Natural killer cell (primary cell): Measurements from ENCODE around the gene CD63. TPM values are rescaled to one million over a fixed set of nuclear protein-coding genes. Genes with fewer than 3 reads are reported as not detected.

Experiments
- ATAC-seq, 3 donors: fragments of 150-1000 bp in 2 of 3; fragments of 200-7000 bp in 1 of 3; cut with Tn5 transposase; 1 replicate in 1 of 3; 2 replicates in 2 of 3; pipeline ENCODE4 v1.10.0; 2021; ENCODE audit warnings: mild to moderate bottlenecking in 2 of 3, moderate library complexity in 2 of 3
- DNase-seq, 2 donors: peaks; one replicate each; pipeline versions ENCODE4 v3.0.0 to v3.0.0-alpha.2; 2013 to 2021; ENCODE audit warnings: mixed read lengths in 1 of 2
- H3K27ac ChIP-seq: one replicate; pipeline ENCODE4 v1.5.1; 2013; ENCODE audit warnings: mild to moderate bottlenecking, low read length
- H3K27me3 ChIP-seq: one replicate; pipeline ENCODE4 v1.6.1; 2013; ENCODE audit warnings: low read length; ENCODE audit not compliant: control insufficient read depth, insufficient read depth
- H3K36me3 ChIP-seq: one replicate; pipeline ENCODE4 v1.6.1; 2013; ENCODE audit warnings: low read length; ENCODE audit not compliant: control insufficient read depth, insufficient read depth
- H3K4me1 ChIP-seq: one replicate; pipeline ENCODE4 v1.6.1; 2013; ENCODE audit warnings: low read length; ENCODE audit not compliant: control insufficient read depth, insufficient read depth
- H3K4me3 ChIP-seq: one replicate; pipeline ENCODE4 v1.5.1; 2013; ENCODE audit warnings: low read length
- H3K9me3 ChIP-seq: one replicate; pipeline ENCODE4 v1.6.1; 2013; ENCODE audit warnings: low read length; ENCODE audit not compliant: control insufficient read depth, insufficient read depth
- H3K27ac Mint-ChIP-seq, 2 donors: one replicate each; pipeline ENCODE4 v1.8.0; 2022; ENCODE audit warnings: mild to moderate bottlenecking in 2 of 2, mixed read lengths in 2 of 2, moderate library complexity in 1 of 2
- H3K27me3 Mint-ChIP-seq, 2 donors: one replicate each; pipeline ENCODE4 v1.8.0; 2022; ENCODE audit warnings: low read depth in 2 of 2, mixed read lengths in 2 of 2
- H3K36me3 Mint-ChIP-seq: one replicate; pipeline ENCODE4 v1.8.0; 2022; ENCODE audit warnings: mixed read lengths
- H3K4me1 Mint-ChIP-seq, 2 donors: one replicate each; pipeline ENCODE4 v1.8.0; 2022; ENCODE audit warnings: mixed read lengths in 2 of 2
- H3K4me3 Mint-ChIP-seq: one replicate; pipeline ENCODE4 v1.8.0; 2022; ENCODE audit warnings: mild to moderate bottlenecking, moderate library complexity, mixed read lengths
- H3K9me3 Mint-ChIP-seq, 2 donors: one replicate each; pipeline ENCODE4 v1.8.0; 2022; ENCODE audit warnings: mixed read lengths in 2 of 2
- WGBS: methylation state at CpG from one replicate; pipeline ENCODE4 v1.1.7; 2013; ENCODE audit warnings: missing lambda C conversion rate; ENCODE audit not compliant: insufficient coverage; 5-methylcytosine and 5-hydroxymethylcytosine counted together
- intact Hi-C: fragments of 100-400 bp; cut with micrococcal nuclease; formaldehyde crosslinking; loops from one replicate; pipeline ENCODE4 v1.14.2; 2022
- total RNA-seq, 4 donors: library from RNA; stranded (reverse); fragments of 120-200 nt in 1 of 4; gene quantifications; one replicate each; pipeline versions ENCODE4 v1.2.3 to v1.2.4, GENCODE V29; 2013 to 2022
- TF ChIP-seq, protein P1 (sequence below): fragments of 200-600 bp; IDR thresholded peaks from one replicate; pipeline ENCODE4 v1.8.0; 2022; ENCODE audit warnings: antibody characterized with exemption

Gene CD63
- total RNA-seq, 3 donors from 2014 or later (not counting 1 experiment from before 2014, with no cell fraction given) = 296 to 441 (median 319) TPM

DNA sequence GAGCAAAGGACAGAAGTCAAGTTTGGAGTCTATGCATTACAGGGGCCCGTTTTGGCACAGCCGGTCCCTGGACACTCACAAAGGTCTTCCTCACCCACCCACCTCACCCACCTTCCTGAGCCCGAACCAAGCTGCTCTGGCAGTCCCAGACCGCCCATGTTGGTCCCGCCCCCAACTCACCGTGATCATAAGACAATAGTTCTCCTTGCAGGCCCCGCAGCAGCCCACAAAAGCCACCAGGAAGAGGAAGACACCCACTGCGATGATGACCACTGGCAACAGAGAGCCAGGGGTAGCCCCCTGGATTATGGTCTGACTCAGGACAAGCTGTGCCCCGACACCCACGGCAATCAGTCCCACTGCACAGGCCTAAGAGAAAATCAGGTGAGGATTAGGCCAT, 1.8 kb downstream of the CD63 start:
- H3K9me3 ChIP-seq = no peaks in the 10 kb centered on the region
- H3K27ac ChIP-seq = peak overlapping the region; percentile 93
- no peak for ATAC-seq
- WGBS = 51% methylated on average over 10 of the region's 10 CpGs
- TF ChIP-seq, protein P1, sequence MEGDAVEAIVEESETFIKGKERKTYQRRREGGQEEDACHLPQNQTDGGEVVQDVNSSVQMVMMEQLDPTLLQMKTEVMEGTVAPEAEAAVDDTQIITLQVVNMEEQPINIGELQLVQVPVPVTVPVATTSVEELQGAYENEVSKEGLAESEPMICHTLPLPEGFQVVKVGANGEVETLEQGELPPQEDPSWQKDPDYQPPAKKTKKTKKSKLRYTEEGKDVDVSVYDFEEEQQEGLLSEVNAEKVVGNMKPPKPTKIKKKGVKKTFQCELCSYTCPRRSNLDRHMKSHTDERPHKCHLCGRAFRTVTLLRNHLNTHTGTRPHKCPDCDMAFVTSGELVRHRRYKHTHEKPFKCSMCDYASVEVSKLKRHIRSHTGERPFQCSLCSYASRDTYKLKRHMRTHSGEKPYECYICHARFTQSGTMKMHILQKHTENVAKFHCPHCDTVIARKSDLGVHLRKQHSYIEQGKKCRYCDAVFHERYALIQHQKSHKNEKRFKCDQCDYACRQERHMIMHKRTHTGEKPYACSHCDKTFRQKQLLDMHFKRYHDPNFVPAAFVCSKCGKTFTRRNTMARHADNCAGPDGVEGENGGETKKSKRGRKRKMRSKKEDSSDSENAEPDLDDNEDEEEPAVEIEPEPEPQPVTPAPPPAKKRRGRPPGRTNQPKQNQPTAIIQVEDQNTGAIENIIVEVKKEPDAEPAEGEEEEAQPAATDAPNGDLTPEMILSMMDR = no peak
- intact Hi-C loops = loop anchor here (5.0 kb wide), 1 partner anchor 205 kb away; the partner anchor contains the start of gene DGKA
- Mint-ChIP-seq H3K4me1 (peaks cover 43 to 60% of the 10 kb centered on the region in 2 donors), H3K27ac (peak overlapping the region; percentile 69 to 95), H3K9me3 (no peaks in the 10 kb centered on the region), H3K36me3 (peaks cover 10% of the 10 kb centered on the region), H3K27me3 (no peaks in the 10 kb centered on the region), H3K4me3 (peak overlapping the region; percentile 88)
- H3K4me1 ChIP-seq = peaks cover 57% of the 10 kb centered on the region
- DNase-seq = no peak
- H3K36me3 ChIP-seq = peaks cover 29% of the 10 kb centered on the region
- H3K4me3 ChIP-seq = no peak overlapping the region
- H3K27me3 ChIP-seq = no peaks in the 10 kb centered on the region

- Histone ChIP-seq H3K27me3 (no peaks in the 10 kb centered on the region), H3K36me3 (peaks cover 29% of the 10 kb centered on the region), H3K9me3 (no peaks in the 10 kb centered on the region), H3K4me3 (no peak overlapping the region), H3K27ac (no peak overlapping the region), H3K4me1 (peaks cover 54% of the 10 kb centered on the region)
- H3K4me3 Mint-ChIP-seq = peak overlapping the region; percentile 59
- ATAC-seq (no peak), DNase-seq (no peak)
- no peaks in the 10 kb centered on the region for H3K27me3 Mint-ChIP-seq
- 86% methylated on average over 1 of the region's 3 CpGs for WGBS
- intact Hi-C loops = loop anchor here (5.0 kb wide), 1 partner anchor 207 kb away; the partner anchor contains the start of gene DGKA
- H3K27ac Mint-ChIP-seq = peak overlapping the region; percentile 56 to 95
- H3K4me1 Mint-ChIP-seq = peaks cover 41 to 52% of the 10 kb centered on the region in 2 donors
- H3K36me3 Mint-ChIP-seq = peaks cover 10% of the 10 kb centered on the region
- H3K9me3 Mint-ChIP-seq = no peaks in the 10 kb centered on the region
- TF ChIP-seq, protein P1 = no peak
Observed at GRCh38 chr12:55725556-55725955, 3.3 kb downstream of the CD63 start.

- TF ChIP-seq, protein P1 = no peak
- intact Hi-C loops = loop anchor here (1.0 to 5.0 kb wide), 2 partner anchors 13 to 207 kb away; partner anchors contain the start of gene DGKA
- peaks cover 29% of the 10 kb centered on the region for H3K36me3 ChIP-seq
- peak overlapping the region; percentile 30 for H3K4me3 Mint-ChIP-seq
- WGBS = 89% methylated on average over 3 of the region's 3 CpGs
- H3K27ac ChIP-seq = no peak overlapping the region
- no peak overlapping the region for H3K4me3 ChIP-seq
- H3K36me3 Mint-ChIP-seq = peaks cover 10% of the 10 kb centered on the region
- peak overlapping the region; percentile 56 to 95 for H3K27ac Mint-ChIP-seq
- H3K4me1 Mint-ChIP-seq = peaks cover 39 to 46% of the 10 kb centered on the region in 2 donors
- no peaks in the 10 kb centered on the region for H3K27me3 ChIP-seq
- H3K9me3 Mint-ChIP-seq = no peaks in the 10 kb centered on the region
- ATAC-seq = no peak
- no peak for DNase-seq
- H3K27me3 Mint-ChIP-seq = no peaks in the 10 kb centered on the region
- peaks cover 54% of the 10 kb centered on the region for H3K4me1 ChIP-seq
- H3K9me3 ChIP-seq = no peaks in the 10 kb centered on the region
Observed at GRCh38 chr12:55724940-55725309, 3.9 kb downstream of the CD63 start.
